Measurements from ENCODE around the gene MBIP.

Gene MBIP

GRCh38 chr14:36320200-36320896 is at the start of gene MBIP:
Gene MBIP (minus strand): TSS chr14:36320637. CDS start chr14:36320588, 49 bp downstream.
- FAIRE-seq (peak; percentile 29), DNase-seq (ENCODE audit: insufficient read length, low spot score) (peak; percentile 61)
- no peak for TF ChIP-seq CTCF (IDR thresholded peaks at IDR 0.05; ENCODE audit: insufficient read depth, missing control alignments)

GRCh38 chr14:36367985-36368774 is 47.7 kb upstream of the MBIP start:
- no peak for TF ChIP-seq CTCF (IDR thresholded peaks at IDR 0.05; ENCODE audit: insufficient read depth, missing control alignments)
- DNase-seq (ENCODE audit: insufficient read length, low spot score) (no peak), FAIRE-seq (no peak)

- no peak for TF ChIP-seq CTCF (IDR thresholded peaks at IDR 0.05; ENCODE audit: insufficient read depth, missing control alignments)
- no peak for DNase-seq (ENCODE audit: insufficient read length, low spot score)
- no peak for FAIRE-seq
Observed at GRCh38 chr14:36365766-36366165, 45.3 kb upstream of the MBIP start.

GRCh38 chr14:36363704-36364103 is 43.3 kb upstream of the MBIP start:
- no peak for DNase-seq (ENCODE audit: insufficient read length, low spot score)
- FAIRE-seq = no peak
- no peak for TF ChIP-seq CTCF (IDR thresholded peaks at IDR 0.05; ENCODE audit: insufficient read depth, missing control alignments)

- FAIRE-seq = no peak
Observed at GRCh38 chr14:36362648-36363047, 42.2 kb upstream of the MBIP start.

GRCh38 chr14:36361210-36361853 is 40.9 kb upstream of the MBIP start:
- no peak for DNase-seq (ENCODE audit: insufficient read length, low spot score)
- no peak for FAIRE-seq
- TF ChIP-seq CTCF (IDR thresholded peaks at IDR 0.05; ENCODE audit: insufficient read depth, missing control alignments) = no peak

More at GRCh38 chr14:36362648-36363047, 42.2 kb upstream of the MBIP start:
- no peak for DNase-seq (ENCODE audit: insufficient read length, low spot score)
- no peak for TF ChIP-seq CTCF (IDR thresholded peaks at IDR 0.05; ENCODE audit: insufficient read depth, missing control alignments)

Measured in D721Med (cell line).